NOMO-1 treated with dmso at 0.1 percent for 144 hours (cell line): ENCODE results near the gene COPG1.
"Not testable (repeated sequence)": the region's sequence is repeated elsewhere in the genome, so short reads cannot be mapped to it uniquely, and the experiment has no call there.

Experiments used
- DNase-seq: peaks from one replicate; lab custom pipeline; 2025; ENCODE audit not compliant: unreplicated experiment; lab: John Stamatoyannopoulos, UW

The COPG1 gene

DNA sequence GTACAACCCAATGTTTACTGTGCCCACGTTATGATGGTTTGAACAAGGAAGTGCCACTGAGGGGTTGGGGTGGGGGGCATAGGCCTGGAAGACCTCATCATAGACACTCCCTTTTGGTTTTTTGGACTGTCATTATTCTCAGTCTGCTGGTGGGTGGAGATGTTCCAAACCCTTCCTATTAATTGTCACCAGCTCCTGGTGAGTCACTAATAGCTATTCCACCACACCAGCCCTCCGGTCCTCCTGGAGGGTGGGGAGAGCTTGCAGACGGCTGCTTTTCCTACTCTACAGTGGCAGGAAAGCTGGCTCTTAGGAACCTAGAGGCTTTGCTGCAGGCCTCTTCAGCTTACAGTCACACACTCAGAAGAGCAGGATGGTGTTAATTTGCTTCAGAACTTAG lies 9.0 kb upstream of the COPG1 start:
- DNase-seq: no peak

DNA sequence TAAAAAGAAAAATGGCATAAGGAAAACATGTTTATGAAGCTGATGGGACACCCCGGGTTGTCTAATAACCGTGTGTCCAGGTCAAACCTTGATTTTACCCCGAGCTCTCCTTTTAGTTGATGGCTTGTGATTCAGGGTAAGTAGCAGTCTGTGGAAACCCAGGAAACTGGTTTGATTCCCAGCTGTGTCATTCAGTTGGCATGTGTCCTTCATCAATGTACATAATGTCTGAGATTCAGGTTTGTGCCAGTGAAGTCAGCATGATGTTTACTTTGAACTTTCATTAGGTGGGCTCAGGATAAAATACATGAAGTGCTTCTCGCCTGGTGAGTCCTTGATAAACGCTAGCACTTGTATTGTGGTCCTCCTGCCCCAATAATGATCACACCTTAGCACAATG lies 4.3 kb upstream of the COPG1 start:
- DNase-seq: no peak

GRCh38 chr3:129245641-129246306 lies 3.6 kb upstream of the COPG1 start:
- DNase-seq: peak; percentile 93

DNA sequence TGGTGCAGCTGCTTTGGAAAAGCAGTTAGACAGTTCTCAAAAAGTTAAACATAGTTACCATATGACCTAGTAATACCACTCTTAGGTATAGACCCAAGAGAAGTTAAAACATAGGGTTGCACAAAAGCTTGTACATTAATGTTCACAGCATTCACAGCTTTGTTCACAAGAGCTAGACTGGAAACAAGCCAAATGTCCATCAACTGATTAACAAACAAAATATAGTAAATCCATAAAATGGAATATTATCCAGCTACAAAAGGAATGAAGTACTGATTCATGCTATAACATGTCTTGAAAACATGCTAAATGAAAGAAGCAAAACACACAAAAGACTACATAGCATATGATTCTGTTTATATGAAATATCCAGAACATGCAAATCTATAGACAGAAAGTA lies 2.8 kb upstream of the COPG1 start:
- DNase-seq: no peak

DNA sequence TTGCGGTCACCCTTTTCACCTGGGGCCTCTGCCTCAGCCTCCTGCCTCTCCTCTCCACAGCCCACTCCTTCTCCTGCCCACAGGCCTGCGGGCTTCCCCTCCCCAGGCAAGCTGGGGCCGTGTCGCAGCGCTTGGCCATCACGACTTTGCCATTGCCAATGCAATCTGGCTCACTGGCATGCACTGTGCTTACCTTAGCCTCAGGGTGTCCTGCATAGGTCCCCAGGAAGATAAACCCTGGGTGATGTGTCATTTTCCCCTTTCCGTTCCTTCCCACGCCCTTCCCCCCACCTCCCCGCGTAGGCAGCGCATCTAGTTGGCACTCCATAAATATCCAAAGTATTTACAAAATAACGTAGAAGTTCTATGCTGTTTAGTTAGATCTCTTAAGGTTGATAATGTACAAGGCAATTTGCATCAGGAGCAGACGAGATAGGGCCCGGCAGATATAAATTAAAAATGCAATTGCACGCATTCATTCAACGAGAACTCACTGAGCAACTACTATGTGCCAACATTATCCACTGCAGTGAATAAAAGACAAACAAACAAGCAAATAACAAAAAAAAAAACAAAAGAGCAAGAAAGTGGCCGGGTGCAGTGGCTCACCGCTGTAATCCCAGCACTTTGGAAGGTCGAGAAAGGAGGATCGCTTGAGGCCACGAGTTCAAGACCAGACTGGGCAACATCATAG lies 973 bp upstream of the COPG1 start:
- DNase-seq: no peak

DNA sequence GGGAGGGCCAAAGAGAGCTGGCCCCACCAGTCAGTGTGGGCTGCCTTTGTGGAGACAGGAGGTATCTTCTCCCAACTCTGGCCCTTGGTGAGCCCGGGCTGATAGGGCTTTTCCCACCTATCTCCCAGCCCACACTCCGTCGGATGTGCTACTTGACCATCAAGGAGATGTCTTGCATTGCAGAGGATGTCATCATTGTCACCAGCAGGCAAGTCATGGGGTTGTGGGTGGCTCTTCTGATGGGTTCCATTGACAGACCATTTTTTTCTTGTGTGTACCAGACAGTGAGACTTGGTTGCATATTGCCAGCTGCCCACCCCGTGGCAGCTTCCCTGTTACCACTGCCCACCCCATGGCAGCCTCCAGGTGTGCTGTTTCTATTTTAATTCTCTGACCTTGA lies 3.3 kb downstream of the COPG1 start:
- no peak for DNase-seq

GRCh38 chr3:129254536-129255230 lies 5.3 kb downstream of the COPG1 start:
- DNase-seq: no peak

DNA sequence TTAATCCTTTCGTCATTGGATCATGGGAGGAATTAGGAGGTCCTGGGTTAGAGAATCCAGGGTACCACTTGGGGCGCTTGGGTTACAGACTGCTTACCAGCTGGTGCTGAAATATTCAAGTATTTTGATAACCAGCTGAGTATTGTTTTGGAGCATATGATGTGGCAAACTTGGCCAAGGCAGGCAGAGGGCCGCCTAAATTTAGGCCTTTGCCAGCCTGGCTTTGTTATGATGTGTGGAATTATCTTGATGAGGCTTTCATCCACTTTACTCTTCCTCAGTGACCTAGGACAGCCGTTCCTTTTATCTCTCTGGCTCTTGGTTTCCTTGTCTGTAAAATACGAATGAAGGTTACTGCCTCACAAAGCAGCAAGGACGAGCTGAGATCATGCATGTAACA lies 6.9 kb downstream of the COPG1 start:
- no peak for DNase-seq

DNA sequence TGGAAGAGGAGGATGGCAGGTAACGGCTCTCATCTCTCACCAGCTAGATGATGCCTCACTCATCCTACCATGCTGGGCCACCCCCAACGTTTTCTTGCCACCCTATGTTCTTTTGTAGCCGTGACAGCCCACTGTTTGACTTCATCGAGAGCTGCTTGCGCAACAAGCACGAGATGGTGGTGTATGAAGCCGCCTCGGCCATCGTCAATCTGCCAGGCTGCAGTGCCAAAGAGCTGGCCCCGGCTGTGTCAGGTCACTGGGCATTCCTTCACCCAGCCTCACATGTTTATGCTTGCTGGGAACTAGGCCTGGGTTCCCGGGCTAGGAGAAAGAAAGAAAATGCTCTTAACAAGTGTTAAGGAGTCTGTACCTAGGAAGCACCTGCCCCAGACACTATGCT lies 8.2 kb downstream of the COPG1 start:
- DNase-seq: no peak

DNA sequence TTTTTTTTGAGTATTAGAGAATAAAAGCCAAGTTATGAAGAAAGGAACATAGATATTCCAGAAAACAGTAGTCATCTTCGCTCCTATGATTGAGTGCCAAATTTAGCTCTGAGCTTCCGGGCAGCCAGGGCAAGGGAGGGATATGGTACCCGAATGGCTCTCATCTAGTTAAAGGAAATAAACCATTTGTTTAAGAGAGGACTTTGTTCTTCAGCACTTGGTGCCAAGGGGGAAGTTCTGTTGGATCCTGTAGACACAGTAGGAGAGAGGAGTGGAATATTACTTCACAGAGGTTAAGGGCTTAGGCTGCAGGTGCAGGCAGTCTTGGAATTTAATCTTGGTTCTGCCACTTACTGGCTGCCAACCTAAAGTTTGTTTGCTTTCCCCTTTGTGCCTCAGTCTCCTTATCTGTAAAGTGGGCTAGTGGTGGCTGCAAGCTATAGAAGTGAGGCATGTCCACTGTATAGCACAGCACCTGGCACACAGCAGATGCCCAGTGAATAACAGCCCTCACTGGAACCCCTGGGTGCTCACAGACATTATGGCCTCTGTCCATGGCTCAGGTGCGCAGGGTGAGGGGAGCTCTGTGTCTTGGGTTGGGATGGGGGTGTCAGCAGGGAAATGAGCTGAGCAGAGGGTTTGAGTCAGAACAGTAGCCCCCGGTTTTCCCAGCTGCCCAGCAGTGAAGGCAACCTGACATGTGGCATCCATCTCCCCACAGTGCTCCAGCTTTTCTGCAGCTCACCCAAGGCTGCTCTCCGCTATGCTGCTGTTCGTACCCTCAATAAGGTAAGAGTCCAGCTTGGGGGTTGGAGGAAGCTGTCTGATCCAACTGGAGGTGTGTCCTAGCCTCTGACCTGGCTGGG lies 10.4 kb downstream of the COPG1 start:
- DNase-seq: no peak

- DNase-seq: no peak
These were observed 11.2 kb downstream of the COPG1 start for GRCh38 chr3:129260606-129261005.

DNA sequence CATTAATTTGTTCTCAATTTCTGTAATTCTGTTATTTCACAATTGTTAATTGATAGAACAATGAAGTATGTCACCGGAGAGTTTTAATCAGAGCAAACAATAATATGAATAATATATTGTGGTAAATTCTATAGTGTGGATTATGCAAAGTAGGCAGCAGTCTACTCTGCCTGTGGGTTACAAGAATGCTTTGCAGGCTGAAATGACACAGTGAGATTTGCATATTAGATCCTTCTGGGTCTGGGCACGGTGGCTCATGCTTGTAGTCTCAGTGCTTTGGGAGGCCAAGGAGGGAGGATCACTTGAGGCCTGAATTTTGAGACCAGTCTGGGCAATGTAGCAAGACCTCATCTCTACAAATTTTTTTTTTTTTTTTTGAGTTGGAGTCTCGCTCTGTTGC lies 12.5 kb downstream of the COPG1 start:
- DNase-seq: no peak

GRCh38 chr3:129263161-129263910 lies 13.9 kb downstream of the COPG1 start:
- no peak for DNase-seq

DNA sequence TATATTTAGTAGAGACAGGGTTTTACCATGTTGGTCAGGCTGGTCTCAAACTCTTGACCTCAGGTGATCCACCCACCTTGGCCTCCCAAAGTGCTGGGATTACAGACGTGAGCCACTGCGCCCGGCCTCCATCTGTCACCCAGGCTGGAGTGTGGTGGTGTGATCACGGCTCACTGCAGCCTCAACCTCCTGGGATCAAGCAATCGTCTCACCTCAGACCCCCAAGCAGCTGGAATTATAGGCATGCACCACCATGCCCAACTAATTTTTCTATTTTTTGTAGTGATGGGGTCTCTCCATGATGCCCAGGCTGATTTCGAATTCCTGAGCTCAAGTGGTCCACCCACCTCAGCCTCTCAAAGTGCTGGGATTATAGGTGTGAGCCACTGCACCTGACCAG lies 15.6 kb downstream of the COPG1 start:
- DNase-seq: not testable (repeated sequence)

DNA sequence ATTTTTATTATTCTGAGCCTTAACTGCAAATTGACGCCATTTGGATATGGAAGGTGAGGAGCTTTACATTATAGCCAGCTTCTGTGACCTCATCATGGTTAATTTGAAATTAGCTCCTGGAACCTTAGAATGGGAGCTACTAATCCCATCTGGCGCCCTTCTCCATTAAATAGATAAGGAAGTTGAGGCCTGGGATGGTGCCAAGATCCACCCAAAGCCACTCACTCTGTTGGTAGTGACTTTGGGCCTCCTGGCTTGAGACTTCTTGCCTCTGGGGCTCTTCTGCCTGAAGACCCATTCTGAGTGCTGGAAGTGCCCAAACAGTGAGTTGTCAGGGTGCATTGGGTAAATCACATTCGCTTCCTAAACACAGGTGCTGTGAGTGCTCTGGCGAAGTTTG lies 17.2 kb downstream of the COPG1 start:
- no peak for DNase-seq

DNA sequence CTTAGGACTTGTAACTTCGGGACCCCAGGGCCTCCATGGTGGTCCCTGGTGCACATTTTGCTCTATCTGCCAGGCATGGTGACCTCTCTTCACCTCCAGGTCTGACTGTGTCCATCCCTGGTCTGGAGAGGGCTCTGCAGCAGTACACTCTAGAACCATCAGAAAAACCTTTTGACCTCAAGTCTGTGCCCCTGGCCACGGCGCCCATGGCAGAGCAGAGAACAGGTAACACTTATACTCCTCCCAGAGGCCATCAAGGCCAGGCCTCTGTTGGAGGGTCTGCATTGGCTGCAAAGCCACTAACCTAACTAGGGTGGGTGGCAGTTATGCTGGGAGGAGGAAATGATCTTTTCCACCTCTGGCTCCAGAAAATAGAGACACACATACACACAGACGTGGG lies 19.0 kb downstream of the COPG1 start:
- DNase-seq: no peak

DNA sequence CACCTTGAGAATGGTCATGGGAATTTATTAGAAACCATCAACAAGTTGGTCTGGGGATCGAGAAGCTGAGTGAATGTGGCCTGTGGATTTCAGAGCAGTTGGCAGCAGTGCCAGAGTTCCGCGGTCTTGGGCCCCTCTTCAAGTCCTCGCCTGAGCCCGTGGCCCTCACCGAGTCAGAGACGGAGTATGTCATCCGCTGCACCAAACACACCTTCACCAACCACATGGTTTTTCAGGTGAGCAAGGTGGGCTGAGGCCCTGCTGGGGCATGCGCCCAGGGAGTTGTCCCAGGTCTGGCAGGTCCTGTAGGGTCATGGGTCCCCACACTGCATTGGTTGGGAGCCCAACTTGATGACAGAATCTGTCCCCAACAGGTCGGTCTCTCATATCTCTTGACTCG lies 22.3 kb downstream of the COPG1 start:
- DNase-seq: no peak

DNA sequence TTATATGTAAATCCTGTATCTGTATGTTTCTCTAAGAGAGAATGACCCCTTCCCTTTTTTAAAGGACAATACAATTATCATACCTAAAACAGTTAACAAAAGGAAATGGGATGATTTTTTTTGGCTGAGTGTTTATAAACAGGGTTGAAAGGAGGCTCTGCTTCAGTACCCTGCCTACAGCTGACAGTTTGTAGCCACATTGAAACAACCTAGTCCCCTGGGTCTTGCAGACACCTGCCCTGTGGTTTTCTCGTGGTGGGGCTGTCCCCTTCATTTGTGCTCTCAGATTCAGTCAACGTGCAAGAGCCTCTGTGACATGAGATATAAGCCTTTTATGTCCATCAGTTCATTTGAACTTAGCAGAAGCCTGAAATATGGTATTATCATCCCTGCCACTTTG lies 27.0 kb downstream of the COPG1 start:
- DNase-seq: no peak

- no peak for DNase-seq
These were observed 28.4 kb downstream of the COPG1 start for GRCh38 chr3:129277829-129278271.

- peak; percentile 97 for DNase-seq
These were observed 29.1 kb downstream of the COPG1 start, which contains the start of gene HMCES for GRCh38 chr3:129278439-129278965. Gene HMCES (plus strand): TSS chr3:129278870. CDS start chr3:129279733, 863 bp downstream.
